ENCODE measurements around the gene MACROD1. TPM values are rescaled to one million over a fixed set of nuclear protein-coding genes. Genes with fewer than 3 reads are reported as not detected.

MACROD1 gene
- total RNA-seq, 1 donor from 2014 or later, result 29.6 TPM

GRCh38 chr11:64084146-64084950 is 81.6 kb downstream of the MACROD1 start:
- no peaks in the 10 kb centered on the region for H3K36me3 Mint-ChIP-seq (ENCODE audit: unreplicated experiment)
- no peaks in the 10 kb centered on the region for H3K9me3 Mint-ChIP-seq (ENCODE audit: unreplicated experiment)
- no peak overlapping the region for H3K4me3 Mint-ChIP-seq (ENCODE audit: unreplicated experiment)
- H3K27ac Mint-ChIP-seq (ENCODE audit: unreplicated experiment), result no peak overlapping the region
- peaks cover 4% of the 10 kb centered on the region for H3K27me3 Mint-ChIP-seq (ENCODE audit: unreplicated experiment)
- H3K4me1 Mint-ChIP-seq (ENCODE audit: unreplicated experiment), result peaks cover 6% of the 10 kb centered on the region
- no peak for TF ChIP-seq CTCF (IDR thresholded peaks at IDR 0.05)
- no peak for DNase-seq (ENCODE audit: extremely low spot score, unreplicated experiment)

DNA sequence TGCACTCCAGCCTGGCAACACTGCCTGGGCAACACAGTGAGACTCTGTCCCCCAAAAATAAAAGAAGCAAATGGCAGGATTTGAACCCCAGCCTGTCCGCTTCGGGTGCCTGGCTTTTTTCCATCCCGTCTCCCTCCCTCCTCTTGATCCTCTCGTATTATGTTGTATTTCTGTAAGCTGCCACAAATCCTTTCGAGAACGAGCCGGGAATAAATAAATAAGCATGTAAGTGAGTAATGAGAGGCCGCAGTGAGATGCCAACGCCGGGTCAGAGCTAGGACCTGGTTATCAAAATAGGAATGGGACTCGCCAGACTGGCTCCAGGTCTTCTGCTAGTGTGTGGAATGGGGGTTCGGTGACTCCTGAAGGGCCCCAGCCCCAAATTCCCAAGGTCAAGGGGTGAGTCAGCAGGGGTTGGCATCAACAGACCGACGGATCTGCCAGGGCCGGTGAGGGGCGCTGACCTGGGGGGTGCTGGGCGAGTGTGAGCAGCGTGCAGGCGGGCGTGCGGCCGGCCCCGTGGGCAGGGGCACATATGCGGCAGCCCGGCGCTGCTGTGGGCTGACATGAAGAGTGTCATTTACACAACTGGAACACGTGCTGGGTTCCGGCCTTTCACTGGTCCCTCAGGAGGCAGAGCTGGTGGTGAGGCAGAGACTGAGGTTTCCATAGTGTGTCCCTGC is 82.4 kb downstream of the MACROD1 start:
- Mint-ChIP-seq H3K27me3 (ENCODE audit: unreplicated experiment) (peaks cover 5% of the 10 kb centered on the region), H3K4me1 (ENCODE audit: unreplicated experiment) (peaks cover 6% of the 10 kb centered on the region), H3K4me3 (ENCODE audit: unreplicated experiment) (no peak overlapping the region), H3K9me3 (ENCODE audit: unreplicated experiment) (no peaks in the 10 kb centered on the region), H3K27ac (ENCODE audit: unreplicated experiment) (no peak overlapping the region), H3K36me3 (ENCODE audit: unreplicated experiment) (no peaks in the 10 kb centered on the region)
- TF ChIP-seq CTCF (IDR thresholded peaks at IDR 0.05), result no peak
- DNase-seq (ENCODE audit: extremely low spot score, unreplicated experiment), result no peak

GRCh38 chr11:64081745-64082442 is 84.0 kb downstream of the MACROD1 start:
- TF ChIP-seq CTCF (IDR thresholded peaks at IDR 0.05), result no peak
- Mint-ChIP-seq H3K36me3 (ENCODE audit: unreplicated experiment) (no peaks in the 10 kb centered on the region), H3K4me1 (ENCODE audit: unreplicated experiment) (peaks cover 6% of the 10 kb centered on the region), H3K4me3 (ENCODE audit: unreplicated experiment) (no peak overlapping the region), H3K9me3 (ENCODE audit: unreplicated experiment) (no peaks in the 10 kb centered on the region), H3K27ac (ENCODE audit: unreplicated experiment) (no peak overlapping the region), H3K27me3 (ENCODE audit: unreplicated experiment) (peaks cover 5% of the 10 kb centered on the region)
- DNase-seq (ENCODE audit: extremely low spot score, unreplicated experiment), result no peak

GRCh38 chr11:64080390-64080789 is 85.5 kb downstream of the MACROD1 start:
- Mint-ChIP-seq H3K4me1 (ENCODE audit: unreplicated experiment) (no peaks in the 10 kb centered on the region), H3K27ac (ENCODE audit: unreplicated experiment) (no peak overlapping the region), H3K4me3 (ENCODE audit: unreplicated experiment) (no peak overlapping the region), H3K27me3 (ENCODE audit: unreplicated experiment) (peaks cover 5% of the 10 kb centered on the region), H3K9me3 (ENCODE audit: unreplicated experiment) (no peaks in the 10 kb centered on the region), H3K36me3 (ENCODE audit: unreplicated experiment) (no peaks in the 10 kb centered on the region)
- TF ChIP-seq CTCF (IDR thresholded peaks at IDR 0.05), result no peak
- no peak for DNase-seq (ENCODE audit: extremely low spot score, unreplicated experiment)

- Mint-ChIP-seq H3K27ac (ENCODE audit: unreplicated experiment) (no peak overlapping the region), H3K27me3 (ENCODE audit: unreplicated experiment) (peaks cover 5% of the 10 kb centered on the region), H3K4me1 (ENCODE audit: unreplicated experiment) (no peaks in the 10 kb centered on the region), H3K36me3 (ENCODE audit: unreplicated experiment) (no peaks in the 10 kb centered on the region), H3K4me3 (ENCODE audit: unreplicated experiment) (no peak overlapping the region), H3K9me3 (ENCODE audit: unreplicated experiment) (no peaks in the 10 kb centered on the region)
- no peak for TF ChIP-seq CTCF (IDR thresholded peaks at IDR 0.05)
- DNase-seq (ENCODE audit: extremely low spot score, unreplicated experiment), result no peak
Observed at GRCh38 chr11:64078905-64079304, 87.0 kb downstream of the MACROD1 start.

All from osteocyte (in vitro differentiated cells).